ENCODE measurements around the gene GPBAR1. TPM values are rescaled to one million over a fixed set of nuclear protein-coding genes. Genes with fewer than 3 reads are reported as not detected.

Gene GPBAR1
- total and polyA plus RNA-seq, 9 donors = 0.28 to 3.8 (median 2.1) TPM

- Histone ChIP-seq H3K27ac (peak overlapping the region; percentile 58 to 88), H3K27me3 (no peaks in the 10 kb centered on the region), H3K4me3 (no peak overlapping the region), H3K36me3 (no peaks in the 10 kb centered on the region), H3K9me3 (no peaks in the 10 kb centered on the region), H3K4me1 (ENCODE audit: insufficient read depth) (peaks cover 31% of the 10 kb centered on the region)
- WGBS, 3 donors = 35 to 39% (median 39%) methylated on average over 6 of the region's 6 CpGs
- no peak for TF ChIP-seq POLR2A (IDR thresholded peaks at IDR 0.05)
- no peak for TF ChIP-seq EP300 (IDR thresholded peaks at IDR 0.05)
- TF ChIP-seq CTCF (IDR thresholded peaks at IDR 0.05) = no peak
- intact Hi-C loops (cut with DNase I) = no loop called here
- DNase-seq = peak in 1 of 5 donors; percentile 58
Observed at GRCh38 chr2:218285604-218286003, 24.8 kb downstream of the GPBAR1 start.

GRCh38 chr2:218286570-218287459 lies 26.0 kb downstream of the GPBAR1 start:
- 3 to 7% (median 4%) methylated on average over 11 of the region's 11 CpGs for WGBS, 3 donors
- intact Hi-C loops (cut with DNase I) = no loop called here
- Histone ChIP-seq H3K27ac (peak overlapping the region; percentile 58 to 88), H3K36me3 (no peaks in the 10 kb centered on the region), H3K27me3 (no peaks in the 10 kb centered on the region), H3K4me1 (ENCODE audit: insufficient read depth) (peaks cover 31% of the 10 kb centered on the region), H3K4me3 (peak overlapping the region; percentile 26), H3K9me3 (no peaks in the 10 kb centered on the region)
- peak; percentile 81 to 89 (median 85) for DNase-seq
- TF ChIP-seq CTCF (IDR thresholded peaks at IDR 0.05) (no peak), EP300 (IDR thresholded peaks at IDR 0.05) (peak; percentile 18), POLR2A (IDR thresholded peaks at IDR 0.05) (no peak)

- peaks cover 23% of the 10 kb centered on the region for H3K4me1 ChIP-seq (ENCODE audit: insufficient read depth)
- TF ChIP-seq EP300 (IDR thresholded peaks at IDR 0.05) (no peak), POLR2A (IDR thresholded peaks at IDR 0.05) (no peak), CTCF (IDR thresholded peaks at IDR 0.05) (no peak)
- no peak overlapping the region for H3K4me3 ChIP-seq
- DNase-seq = no peak
- intact Hi-C loops (cut with DNase I) = loop anchor here in 2 of 4 donors (5.0 to 10.0 kb wide), 2 partner anchors 108 to 175 kb away; partner anchors contain the start of gene CTDSP1 (in 1 of the 2)
- WGBS, 3 donors = 37 to 46% (median 43%) methylated on average over 6 of the region's 6 CpGs
- H3K36me3 ChIP-seq = no peaks in the 10 kb centered on the region
- H3K9me3 ChIP-seq = no peaks in the 10 kb centered on the region
- no peaks in the 10 kb centered on the region for H3K27me3 ChIP-seq
- peak overlapping the region in 1 of 2 donors; percentile 99 for H3K27ac ChIP-seq
Observed at GRCh38 chr2:218289639-218290315, 29.0 kb downstream of the GPBAR1 start.

Measured in ovary (tissue), 9 donors.